ENCODE measurements around the gene RXFP4. TPM values are rescaled to one million over a fixed set of nuclear protein-coding genes. Genes with fewer than 3 reads are reported as not detected.

The RXFP4 gene
- polyA plus RNA-seq, 1 donor (not counting 4 experiments of a cell fraction or from before 2014, with no cell fraction given): not detected

DNA sequence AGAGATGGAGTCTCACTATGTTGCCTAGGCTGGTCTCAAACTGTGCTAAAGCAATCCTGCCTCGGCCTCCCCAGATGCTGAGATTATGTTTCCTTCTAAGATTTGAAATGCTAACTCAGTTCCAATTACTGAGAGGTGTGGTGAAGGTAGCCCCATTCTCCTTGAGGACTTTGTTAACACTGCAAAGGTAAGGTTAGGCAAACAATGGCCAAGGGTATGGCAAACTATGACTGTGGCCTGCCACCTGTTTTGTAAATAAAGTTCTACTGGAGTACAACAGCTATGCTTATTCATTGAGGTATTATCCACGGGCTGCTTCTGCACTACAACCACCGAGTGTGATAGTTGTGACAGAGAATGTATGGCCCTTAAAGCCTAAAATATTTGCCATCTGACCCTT lies 20.7 kb upstream of the RXFP4 start:
- Histone ChIP-seq H2AFZ (ENCODE audit: control insufficient read depth, low read length) (no peak overlapping the region), H3K9me1 (ENCODE audit: control insufficient read depth, extremely low read depth, insufficient read depth, low read length) (no peaks in the 10 kb centered on the region), H3K4me2 (ENCODE audit: control insufficient read depth, extremely low read depth, insufficient read depth, low read depth, low read length) (no peak overlapping the region), H3K27ac (ENCODE audit: control insufficient read depth, insufficient read depth, low read length) (no peak overlapping the region), H3K4me1 (ENCODE audit: control insufficient read depth, extremely low read depth, insufficient read depth, low read length) (no peaks in the 10 kb centered on the region), H3K27me3 (ENCODE audit: control insufficient read depth, extremely low read depth, insufficient read depth, low read length) (no peaks in the 10 kb centered on the region), H3K79me2 (ENCODE audit: control insufficient read depth, insufficient read depth, low read length) (peaks cover 20% of the 10 kb centered on the region), H3K9ac (ENCODE audit: control insufficient read depth, extremely low read depth, insufficient read depth, low read length) (no peak overlapping the region), H3K9me3 (ENCODE audit: control insufficient read depth, low read depth, low read length) (no peaks in the 10 kb centered on the region), H3K4me3 (ENCODE audit: control insufficient read depth in 2 of 3, extremely low read depth in 1 of 3, insufficient read depth in 2 of 3, low read depth in 1 of 3, low read length in 3 of 3) (no peak overlapping the region), H3K36me3 (ENCODE audit: control insufficient read depth in 2 of 2, extremely low read depth in 1 of 2, insufficient read depth in 2 of 2, low read length in 2 of 2) (peaks cover 36 to 45% of the 10 kb centered on the region in 2 experiments), H4K20me1 (ENCODE audit: control insufficient read depth, extremely low read depth, insufficient read depth, low read length) (peaks cover 1% of the 10 kb centered on the region)
- DNase-seq (ENCODE audit: low read depth, low spot score) (no peak), FAIRE-seq (no peak)
- dilution Hi-C loops (cut with MboI; ENCODE audit: extremely low pct_ligation_motif_present, low sequenced_read_pairs): no loop called here
- TF ChIP-seq, protein P1, sequence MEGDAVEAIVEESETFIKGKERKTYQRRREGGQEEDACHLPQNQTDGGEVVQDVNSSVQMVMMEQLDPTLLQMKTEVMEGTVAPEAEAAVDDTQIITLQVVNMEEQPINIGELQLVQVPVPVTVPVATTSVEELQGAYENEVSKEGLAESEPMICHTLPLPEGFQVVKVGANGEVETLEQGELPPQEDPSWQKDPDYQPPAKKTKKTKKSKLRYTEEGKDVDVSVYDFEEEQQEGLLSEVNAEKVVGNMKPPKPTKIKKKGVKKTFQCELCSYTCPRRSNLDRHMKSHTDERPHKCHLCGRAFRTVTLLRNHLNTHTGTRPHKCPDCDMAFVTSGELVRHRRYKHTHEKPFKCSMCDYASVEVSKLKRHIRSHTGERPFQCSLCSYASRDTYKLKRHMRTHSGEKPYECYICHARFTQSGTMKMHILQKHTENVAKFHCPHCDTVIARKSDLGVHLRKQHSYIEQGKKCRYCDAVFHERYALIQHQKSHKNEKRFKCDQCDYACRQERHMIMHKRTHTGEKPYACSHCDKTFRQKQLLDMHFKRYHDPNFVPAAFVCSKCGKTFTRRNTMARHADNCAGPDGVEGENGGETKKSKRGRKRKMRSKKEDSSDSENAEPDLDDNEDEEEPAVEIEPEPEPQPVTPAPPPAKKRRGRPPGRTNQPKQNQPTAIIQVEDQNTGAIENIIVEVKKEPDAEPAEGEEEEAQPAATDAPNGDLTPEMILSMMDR (optimal IDR thresholded peaks at IDR 0.05 in 1 of 3, IDR thresholded peaks at IDR 0.05 in 1 of 3, conservative IDR thresholded peaks at IDR 0.05 in 1 of 3; ENCODE audit: extremely low read depth in 1 of 3, insufficient read depth in 2 of 3, low read length in 3 of 3): no peak
- no peak for TF ChIP-seq EZH2 (IDR thresholded peaks at IDR 0.05; ENCODE audit: low read length)

DNA sequence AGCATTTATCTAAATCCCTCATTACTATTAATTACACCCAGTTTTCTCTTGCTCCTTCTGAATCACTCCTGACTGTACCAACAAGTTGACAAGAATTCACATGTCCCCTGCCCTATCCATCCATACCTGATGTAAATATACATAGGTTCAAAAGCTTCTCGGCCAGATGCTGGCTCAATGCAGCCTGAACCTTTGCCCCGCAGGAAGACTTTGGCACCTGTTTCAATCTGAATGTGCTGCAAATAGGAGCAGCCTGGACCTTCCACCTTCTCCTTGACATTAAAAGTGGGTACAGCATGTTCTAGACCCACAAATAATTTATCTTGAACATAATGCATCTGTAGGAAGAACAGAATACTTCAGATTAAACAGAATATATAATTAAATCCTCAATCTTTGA lies 15.9 kb upstream of the RXFP4 start:
- no peak overlapping the region for H3K9ac ChIP-seq (ENCODE audit: control insufficient read depth, extremely low read depth, insufficient read depth, low read length)
- peaks cover 2% of the 10 kb centered on the region for H3K9me1 ChIP-seq (ENCODE audit: control insufficient read depth, extremely low read depth, insufficient read depth, low read length)
- H3K9me3 ChIP-seq (ENCODE audit: control insufficient read depth, low read depth, low read length): no peaks in the 10 kb centered on the region
- no peak overlapping the region for H3K4me2 ChIP-seq (ENCODE audit: control insufficient read depth, extremely low read depth, insufficient read depth, low read depth, low read length)
- dilution Hi-C loops (cut with MboI; ENCODE audit: extremely low pct_ligation_motif_present, low sequenced_read_pairs): no loop called here
- no peak for FAIRE-seq
- peaks cover 6% of the 10 kb centered on the region for H3K4me1 ChIP-seq (ENCODE audit: control insufficient read depth, extremely low read depth, insufficient read depth, low read length)
- peaks cover 38 to 58% of the 10 kb centered on the region in 2 experiments for H3K36me3 ChIP-seq (ENCODE audit: control insufficient read depth in 2 of 2, extremely low read depth in 1 of 2, insufficient read depth in 2 of 2, low read length in 2 of 2)
- no peak for DNase-seq (ENCODE audit: low read depth, low spot score)
- TF ChIP-seq, protein P1 (optimal IDR thresholded peaks at IDR 0.05 in 1 of 3, IDR thresholded peaks at IDR 0.05 in 1 of 3, conservative IDR thresholded peaks at IDR 0.05 in 1 of 3; ENCODE audit: extremely low read depth in 1 of 3, insufficient read depth in 2 of 3, low read length in 3 of 3): no peak
- no peak for TF ChIP-seq EZH2 (IDR thresholded peaks at IDR 0.05; ENCODE audit: low read length)
- no peak overlapping the region for H3K27ac ChIP-seq (ENCODE audit: control insufficient read depth, insufficient read depth, low read length)
- H4K20me1 ChIP-seq (ENCODE audit: control insufficient read depth, extremely low read depth, insufficient read depth, low read length): peaks cover 8% of the 10 kb centered on the region
- peaks cover 51% of the 10 kb centered on the region for H3K79me2 ChIP-seq (ENCODE audit: control insufficient read depth, insufficient read depth, low read length)
- no peak overlapping the region for H2AFZ ChIP-seq (ENCODE audit: control insufficient read depth, low read length)
- no peaks in the 10 kb centered on the region for H3K27me3 ChIP-seq (ENCODE audit: control insufficient read depth, extremely low read depth, insufficient read depth, low read length)
- H3K4me3 ChIP-seq (ENCODE audit: control insufficient read depth in 2 of 3, extremely low read depth in 1 of 3, insufficient read depth in 2 of 3, low read depth in 1 of 3, low read length in 3 of 3): no peak overlapping the region

All from keratinocyte (primary cell).